Measurements from ENCODE around the gene PTPRB.

GRCh38 chr12:70508178-70508577 is 129.1 kb downstream of the PTPRB start:
- TF ChIP-seq POLR2AphosphoS5 (IDR thresholded peaks at IDR 0.05) = no peak
- no peak for TF ChIP-seq CTCF (IDR thresholded peaks at IDR 0.05)
